ENCODE data around the gene LHCGR.
"Not testable (repeated sequence)": the region's sequence is repeated elsewhere in the genome, so short reads cannot be mapped to it uniquely, and the experiment has no call there.

The LHCGR gene

DNA sequence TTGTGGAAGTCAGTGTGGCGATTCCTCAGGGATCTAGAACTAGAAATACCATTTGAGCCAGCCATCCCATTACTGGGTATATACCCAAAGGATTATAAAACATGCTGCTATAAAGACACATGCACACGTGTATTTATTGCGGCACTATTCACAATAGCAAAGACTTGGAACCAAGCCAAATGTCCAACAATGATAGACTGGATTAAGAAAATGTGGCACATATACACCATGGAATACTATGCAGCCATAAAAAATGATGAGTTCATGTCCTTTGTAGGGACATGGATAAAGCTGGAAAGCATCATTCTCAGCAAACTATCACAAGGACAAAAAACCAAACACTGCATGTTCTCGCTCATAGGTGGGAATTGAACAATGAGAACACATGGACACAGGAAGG lies 16.3 kb downstream of the LHCGR start:
- DNase-seq (ENCODE audit: low spot score), result not testable (repeated sequence)

- DNase-seq (ENCODE audit: low spot score), result no peak
Observed at GRCh38 chr2:48738806-48739205, 16.7 kb downstream of the LHCGR start.

DNA sequence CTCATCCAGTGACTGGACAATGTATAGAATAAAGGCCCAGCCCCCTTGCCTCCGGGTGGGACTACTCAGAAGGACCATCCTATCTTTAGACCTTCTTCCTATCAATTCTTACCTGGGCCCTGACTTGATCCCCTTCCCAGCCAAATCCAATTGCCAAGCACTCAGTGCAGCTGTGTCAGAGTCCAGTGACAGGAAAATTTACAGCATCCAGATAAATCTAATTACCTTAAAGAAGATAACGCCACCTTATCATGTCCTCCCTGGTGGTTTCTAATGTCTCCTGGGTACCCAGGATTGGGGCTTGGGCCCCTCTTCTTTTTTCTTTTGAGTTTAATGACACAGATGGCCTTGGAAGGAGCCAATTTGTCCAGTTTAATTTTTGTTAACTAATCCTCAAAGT lies 19.3 kb downstream of the LHCGR start:
- DNase-seq (ENCODE audit: low spot score), result no peak

GRCh38 chr2:48734576-48735303 lies 20.8 kb downstream of the LHCGR start:
- no peak for DNase-seq (ENCODE audit: low spot score)

GRCh38 chr2:48733067-48733503 lies 22.4 kb downstream of the LHCGR start:
- no peak for DNase-seq (ENCODE audit: low spot score)

DNA sequence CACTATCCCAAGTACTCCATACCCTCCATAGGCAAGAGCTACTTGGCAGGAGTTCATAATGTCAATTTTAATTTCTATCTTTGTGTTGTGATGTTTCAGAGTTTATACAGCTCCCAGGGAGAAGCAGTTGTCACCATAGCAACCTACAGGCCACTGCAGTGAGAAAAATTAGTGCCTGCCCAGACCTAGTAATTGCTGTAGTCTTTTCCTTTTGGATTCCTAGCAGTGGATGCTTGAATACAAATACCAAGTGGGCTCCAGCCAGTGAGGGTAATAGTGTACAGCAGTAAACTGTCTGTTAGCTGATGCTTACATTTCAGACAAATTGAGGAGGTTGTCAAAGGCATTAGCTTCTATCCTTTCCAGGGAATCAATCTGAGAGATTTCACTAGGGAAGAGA lies 26.7 kb downstream of the LHCGR start:
- no peak for DNase-seq (ENCODE audit: low spot score)

GRCh38 chr2:48728295-48728694 lies 27.2 kb downstream of the LHCGR start:
- no peak for DNase-seq (ENCODE audit: low spot score)

DNA sequence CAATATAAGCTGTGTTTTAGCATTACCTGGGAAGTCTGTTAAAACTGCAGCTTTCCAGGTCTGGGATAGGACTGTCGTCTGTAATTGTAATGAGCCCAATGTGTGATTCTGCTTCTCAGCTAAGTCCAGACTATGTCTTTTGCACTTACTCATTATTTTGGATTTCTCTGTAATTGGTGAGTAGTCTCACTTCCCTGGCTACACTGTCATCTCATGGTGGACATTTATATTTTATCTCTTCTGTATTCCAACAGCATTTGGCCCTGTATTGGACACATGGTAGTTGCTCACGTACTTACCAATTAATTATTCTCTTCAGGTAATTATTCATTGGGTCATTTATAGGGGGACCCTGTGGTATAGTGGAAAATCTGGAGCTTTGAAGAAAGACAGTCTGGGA lies 28.0 kb downstream of the LHCGR start:
- DNase-seq (ENCODE audit: low spot score), result peak; percentile 30

- DNase-seq (ENCODE audit: low spot score), result no peak
Observed at GRCh38 chr2:48725696-48726494, 29.6 kb downstream of the LHCGR start.

- DNase-seq (ENCODE audit: low spot score), result no peak
Observed at GRCh38 chr2:48724278-48724677, 31.2 kb downstream of the LHCGR start.

GRCh38 chr2:48723129-48723528 lies 32.4 kb downstream of the LHCGR start:
- no peak for DNase-seq (ENCODE audit: low spot score)

DNA sequence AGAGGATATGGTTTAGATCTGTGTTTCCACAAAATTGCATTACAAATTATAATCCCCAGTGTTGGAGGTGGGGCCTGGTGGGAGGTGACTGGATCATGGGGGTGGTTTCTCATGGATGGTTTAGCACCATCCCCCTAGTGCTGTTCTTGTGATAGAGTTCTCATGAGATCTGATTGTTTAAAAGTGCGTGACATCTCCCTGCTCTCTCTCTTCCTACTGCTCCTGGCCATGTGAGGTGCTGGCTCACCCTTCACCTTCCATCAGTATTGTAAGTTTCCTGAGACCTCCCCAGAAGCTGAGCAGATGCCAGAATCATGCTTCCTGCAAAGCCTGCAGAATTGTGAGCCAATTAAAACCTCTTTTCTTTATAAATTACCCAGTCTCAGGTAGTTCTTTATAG lies 33.1 kb downstream of the LHCGR start:
- DNase-seq (ENCODE audit: low spot score), result no peak

GRCh38 chr2:48721158-48721557 lies 34.4 kb downstream of the LHCGR start:
- no peak for DNase-seq (ENCODE audit: low spot score)

GRCh38 chr2:48719480-48720177 lies 35.9 kb downstream of the LHCGR start:
- DNase-seq (ENCODE audit: low spot score), result no peak

DNA sequence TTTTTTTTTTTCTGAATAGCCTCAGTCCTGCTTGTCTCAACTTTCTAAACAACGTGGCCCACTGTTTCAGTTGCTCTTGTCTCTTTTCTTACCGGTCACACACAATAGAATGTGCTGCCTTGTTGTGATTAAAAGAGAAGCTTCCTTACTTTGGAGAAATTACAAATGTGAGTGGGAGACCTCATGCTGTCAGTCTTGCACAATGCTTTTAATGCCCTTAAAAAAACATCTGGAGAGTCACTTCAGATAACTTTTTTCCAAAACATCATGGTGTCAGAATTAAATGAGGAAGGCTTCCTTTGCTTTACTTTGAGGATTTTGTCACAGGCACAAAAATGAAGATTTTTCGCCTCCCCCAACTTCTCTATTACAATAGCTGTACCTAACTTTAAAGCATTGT lies 37.7 kb downstream of the LHCGR start:
- DNase-seq (ENCODE audit: low spot score), result no peak

- DNase-seq (ENCODE audit: low spot score), result no peak
Observed at GRCh38 chr2:48715956-48716355, 39.6 kb downstream of the LHCGR start.

DNA sequence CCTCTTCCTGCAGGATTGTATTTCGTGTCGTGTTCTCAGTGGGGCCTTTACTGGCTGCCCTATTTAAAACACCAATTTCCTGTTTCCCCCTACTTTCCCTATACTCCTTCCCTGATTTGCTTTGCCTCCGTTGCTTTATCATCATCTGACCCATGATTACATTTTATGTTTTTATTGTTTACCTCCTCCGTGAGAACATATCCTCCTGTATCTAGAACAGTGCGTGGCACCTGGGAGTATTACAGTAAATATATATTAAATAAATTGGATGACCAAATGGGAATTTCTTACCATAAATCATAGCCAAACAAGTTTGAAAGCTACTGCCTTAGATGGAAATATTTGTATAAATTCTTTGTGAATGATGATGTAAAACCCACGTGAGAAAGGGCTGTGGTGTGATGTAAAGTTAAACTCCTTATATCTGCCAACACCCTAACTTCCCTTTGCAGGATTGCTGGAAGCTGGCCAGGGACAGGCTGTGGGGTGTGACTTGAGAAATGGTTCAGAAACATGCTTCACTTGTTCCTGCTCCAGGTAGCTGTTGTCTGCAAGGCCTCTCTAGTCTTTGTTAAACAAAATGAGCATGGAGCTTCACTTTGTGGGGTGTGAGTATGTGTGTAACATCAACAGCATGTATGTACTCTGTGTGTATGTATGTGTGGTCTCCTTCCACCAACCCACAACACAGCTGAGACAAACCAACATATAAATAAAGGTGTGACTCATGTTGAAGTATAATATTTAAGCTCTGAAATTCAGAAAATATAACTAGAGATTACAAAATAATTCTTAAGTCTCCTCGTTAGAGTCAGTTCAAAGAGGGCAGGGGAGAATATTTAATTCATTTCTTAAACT lies 40.3 kb downstream of the LHCGR start:
- no peak for DNase-seq (ENCODE audit: low spot score)

DNA sequence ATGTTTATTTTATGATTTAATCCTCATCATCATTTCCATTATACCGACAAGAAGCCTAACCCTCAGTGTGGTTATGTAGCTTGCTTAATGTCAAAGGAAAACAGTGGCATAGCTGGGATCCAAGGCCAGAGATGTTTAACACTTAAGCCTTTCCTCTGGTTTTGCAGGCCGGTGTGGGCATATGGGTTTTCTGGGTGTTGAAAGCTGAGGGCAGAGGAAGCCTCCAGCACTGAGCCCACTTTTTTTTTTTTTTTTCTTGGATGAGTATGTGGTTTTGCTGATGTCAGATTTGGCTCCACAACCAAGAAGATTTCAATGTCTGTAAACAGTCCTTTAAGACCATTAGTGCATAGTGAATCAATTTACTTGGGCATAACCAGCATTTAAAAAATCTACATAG lies 41.3 kb downstream of the LHCGR start:
- DNase-seq (ENCODE audit: low spot score), result no peak

DNA sequence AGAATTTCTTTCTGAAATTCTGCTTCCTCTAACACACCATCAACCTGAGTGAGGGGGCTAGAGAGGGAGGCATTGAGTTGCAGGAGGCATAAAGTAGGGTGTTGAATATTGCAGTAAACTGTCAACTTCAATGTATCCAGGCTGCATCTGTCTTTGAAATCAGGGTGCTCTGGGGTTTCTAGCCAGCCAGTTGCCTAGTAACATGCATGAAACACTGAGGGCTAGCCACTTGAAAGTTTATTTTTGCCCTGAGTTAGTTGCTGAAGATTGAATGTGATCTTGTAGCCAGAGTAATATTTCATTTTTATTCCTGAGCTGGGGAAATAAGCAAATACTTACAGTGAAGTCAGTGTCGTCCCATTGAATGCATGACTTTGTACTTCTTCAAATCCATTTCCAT lies 41.9 kb downstream of the LHCGR start:
- no peak for DNase-seq (ENCODE audit: low spot score)

- DNase-seq (ENCODE audit: low spot score), result no peak
Observed at GRCh38 chr2:48712151-48712550, 43.4 kb downstream of the LHCGR start.

DNA sequence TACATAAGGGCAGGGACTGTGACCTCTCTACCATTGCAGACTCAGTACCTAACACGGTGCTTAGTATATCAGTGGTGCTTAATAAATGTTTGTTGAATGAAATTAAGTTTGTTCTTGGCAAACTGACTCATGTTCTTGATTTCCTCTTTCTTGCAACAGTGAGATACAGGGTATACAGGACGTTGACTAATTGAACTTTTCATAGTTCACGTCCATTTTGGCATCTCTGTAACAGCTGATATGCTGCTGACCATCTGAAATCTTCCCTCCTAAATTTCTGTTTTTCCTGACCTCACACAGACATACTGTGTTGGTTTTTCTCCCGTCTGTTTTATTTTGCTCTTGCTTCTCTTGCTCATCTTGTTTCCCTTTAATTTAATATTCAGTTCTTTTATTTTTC lies 44.2 kb downstream of the LHCGR start:
- DNase-seq (ENCODE audit: low spot score), result no peak

Measured in SW480 (cell line).